Left renal cortex interstitium (tissue), 4 donors: Measurements from ENCODE around the gene SGPP2. TPM values are rescaled to one million over a fixed set of nuclear protein-coding genes. Genes with fewer than 3 reads are reported as not detected.
"Not testable (repeated sequence)": the region's sequence is repeated elsewhere in the genome, so short reads cannot be mapped to it uniquely, and the experiment has no call there.

ENCODE experiments used
- DNase-seq, 4 donors: peaks; one replicate each; pipeline ENCODE4 v3.0.0-alpha.2; 2013; ENCODE audit warnings: low read depth in 4 of 4, low spot score in 2 of 4, missing footprints in 1 of 4
- polyA plus RNA-seq, 4 donors: library from polyadenylated mRNA; unstranded; fragments of 120-200 nt; gene quantifications; one replicate each; pipeline ENCODE4 v1.2.1, GENCODE V29; 2013; ENCODE audit not compliant: insufficient read length in 4 of 4

Gene SGPP2
- polyA plus RNA-seq, 4 donors: 17.1 to 20.2 (median 17.3) TPM

GRCh38 chr2:222572264-222572721 lies 147.9 kb downstream of the SGPP2 start:
- no peak for DNase-seq

GRCh38 chr2:222572751-222573174 lies 148.4 kb downstream of the SGPP2 start:
- no peak for DNase-seq

GRCh38 chr2:222575618-222576017 lies 151.3 kb downstream of the SGPP2 start:
- no peak for DNase-seq

- no peak for DNase-seq
Observed at GRCh38 chr2:222576171-222577081, 152.1 kb downstream of the SGPP2 start.

GRCh38 chr2:222577341-222577740 lies 153.0 kb downstream of the SGPP2 start:
- no peak for DNase-seq

- no peak for DNase-seq
Observed at GRCh38 chr2:222582928-222583327, 158.6 kb downstream of the SGPP2 start.

GRCh38 chr2:222584589-222584988 lies 160.2 kb downstream of the SGPP2 start:
- not testable (repeated sequence) for DNase-seq

GRCh38 chr2:222591661-222592060 lies 167.3 kb downstream of the SGPP2 start:
- DNase-seq: no peak

- DNase-seq: no peak
Observed at GRCh38 chr2:222592176-222592575, 167.8 kb downstream of the SGPP2 start.

GRCh38 chr2:222594679-222595078 lies 170.3 kb downstream of the SGPP2 start:
- no peak for DNase-seq

- no peak for DNase-seq
Observed at GRCh38 chr2:222595581-222595980, 171.2 kb downstream of the SGPP2 start.

- no peak for DNase-seq
Observed at GRCh38 chr2:222598611-222599010, 174.3 kb downstream of the SGPP2 start.

GRCh38 chr2:222603501-222603900 lies 179.2 kb downstream of the SGPP2 start:
- no peak for DNase-seq

GRCh38 chr2:222604749-222605515 lies 180.6 kb downstream of the SGPP2 start:
- DNase-seq: no peak

GRCh38 chr2:222606306-222606705 lies 182.0 kb downstream of the SGPP2 start:
- DNase-seq: no peak

- no peak for DNase-seq
Observed at GRCh38 chr2:222608081-222608480, 183.7 kb downstream of the SGPP2 start.

- no peak for DNase-seq
Observed at GRCh38 chr2:222609381-222609780, 185.0 kb downstream of the SGPP2 start.
